Measurements from ENCODE around the gene DDX24.

The DDX24 gene

GRCh38 chr14:94021001-94021400 is 60.0 kb downstream of the DDX24 start:
- Histone ChIP-seq H3K9me3 (ENCODE audit: control insufficient read depth, low read length) (no peaks in the 10 kb centered on the region), H3K4me3 (ENCODE audit: low read length) (no peak overlapping the region), H3K27me3 (ENCODE audit: control insufficient read depth, insufficient read depth, low read length) (no peaks in the 10 kb centered on the region), H3K36me3 (ENCODE audit: control insufficient read depth, insufficient read depth, low read length) (no peaks in the 10 kb centered on the region), H3K9ac (ENCODE audit: low read length) (no peak overlapping the region), H3K4me1 (ENCODE audit: control insufficient read depth, insufficient read depth, low read length) (peaks cover 10% of the 10 kb centered on the region)

DNA sequence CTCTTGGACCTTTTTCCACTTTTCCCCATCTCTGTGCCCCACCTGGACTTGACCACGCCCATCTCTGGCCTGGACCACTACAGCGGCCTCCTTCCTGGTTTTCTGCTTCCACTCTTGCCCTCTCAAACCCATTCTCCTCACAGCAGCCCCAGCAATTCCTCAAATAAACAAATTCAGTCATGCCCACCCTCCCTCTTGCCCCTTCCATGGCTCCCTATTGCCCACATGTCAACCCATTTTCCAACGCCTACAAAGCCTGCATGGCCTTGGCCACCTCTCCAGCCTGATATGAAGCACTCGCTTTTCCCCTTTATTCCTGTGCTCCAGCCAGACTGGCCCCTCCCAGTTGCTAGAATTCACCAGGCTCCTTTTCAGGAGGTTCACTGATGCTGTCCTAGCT is 60.7 kb downstream of the DDX24 start:
- Histone ChIP-seq H3K9ac (ENCODE audit: low read length) (no peak overlapping the region), H3K36me3 (ENCODE audit: control insufficient read depth, insufficient read depth, low read length) (no peaks in the 10 kb centered on the region), H3K27me3 (ENCODE audit: control insufficient read depth, insufficient read depth, low read length) (no peaks in the 10 kb centered on the region), H3K4me1 (ENCODE audit: control insufficient read depth, insufficient read depth, low read length) (peaks cover 5% of the 10 kb centered on the region), H3K9me3 (ENCODE audit: control insufficient read depth, low read length) (no peaks in the 10 kb centered on the region), H3K4me3 (ENCODE audit: low read length) (no peak overlapping the region)

DNA sequence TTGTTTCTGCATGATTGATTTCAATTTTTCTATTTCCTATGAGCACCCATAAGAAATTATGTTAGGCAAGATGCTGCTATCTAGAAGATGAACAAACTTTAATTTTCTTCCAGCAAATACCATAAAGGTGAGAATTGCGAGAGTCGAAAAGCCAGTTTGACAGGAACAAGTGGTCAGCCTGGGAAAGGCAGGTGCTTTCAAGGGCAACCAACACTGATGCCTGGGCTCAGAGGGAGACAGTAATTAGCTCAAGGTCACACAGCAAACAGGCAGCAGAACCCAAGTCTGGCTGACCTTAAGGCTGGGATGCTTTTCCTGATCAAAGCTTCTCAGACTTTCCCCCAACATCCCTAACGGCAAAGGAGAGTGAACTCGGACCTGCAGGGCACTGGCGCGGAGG is 61.7 kb downstream of the DDX24 start:
- Histone ChIP-seq H3K27me3 (ENCODE audit: control insufficient read depth, insufficient read depth, low read length) (no peaks in the 10 kb centered on the region), H3K4me3 (ENCODE audit: low read length) (no peak overlapping the region), H3K9ac (ENCODE audit: low read length) (no peak overlapping the region), H3K9me3 (ENCODE audit: control insufficient read depth, low read length) (no peaks in the 10 kb centered on the region), H3K4me1 (ENCODE audit: control insufficient read depth, insufficient read depth, low read length) (peaks cover 5% of the 10 kb centered on the region), H3K36me3 (ENCODE audit: control insufficient read depth, insufficient read depth, low read length) (no peaks in the 10 kb centered on the region)

DNA sequence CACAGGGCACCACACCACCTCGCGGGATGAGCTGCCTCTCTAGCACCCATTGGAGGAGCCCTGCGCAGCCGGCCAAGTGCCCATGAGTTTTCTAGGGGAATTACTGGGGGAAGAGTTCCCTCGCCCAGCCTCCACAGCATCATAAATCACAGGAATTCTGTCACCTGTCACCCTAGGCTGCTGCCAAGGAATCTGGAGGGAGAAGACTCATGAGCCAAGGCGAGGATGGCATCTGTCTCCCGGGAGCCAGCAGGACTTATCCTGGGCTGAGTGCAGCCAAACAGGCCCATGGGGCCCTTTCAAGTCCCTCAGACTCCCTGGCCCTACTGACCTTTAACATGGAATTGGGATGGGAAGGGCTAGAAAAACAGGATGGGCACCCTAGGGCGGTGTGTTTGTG is 62.7 kb downstream of the DDX24 start:
- no peaks in the 10 kb centered on the region for H3K9me3 ChIP-seq (ENCODE audit: control insufficient read depth, low read length)
- no peak overlapping the region for H3K4me3 ChIP-seq (ENCODE audit: low read length)
- H3K9ac ChIP-seq (ENCODE audit: low read length), result no peak overlapping the region
- no peaks in the 10 kb centered on the region for H3K36me3 ChIP-seq (ENCODE audit: control insufficient read depth, insufficient read depth, low read length)
- no peaks in the 10 kb centered on the region for H3K27me3 ChIP-seq (ENCODE audit: control insufficient read depth, insufficient read depth, low read length)
- H3K4me1 ChIP-seq (ENCODE audit: control insufficient read depth, insufficient read depth, low read length), result peaks cover 5% of the 10 kb centered on the region

DNA sequence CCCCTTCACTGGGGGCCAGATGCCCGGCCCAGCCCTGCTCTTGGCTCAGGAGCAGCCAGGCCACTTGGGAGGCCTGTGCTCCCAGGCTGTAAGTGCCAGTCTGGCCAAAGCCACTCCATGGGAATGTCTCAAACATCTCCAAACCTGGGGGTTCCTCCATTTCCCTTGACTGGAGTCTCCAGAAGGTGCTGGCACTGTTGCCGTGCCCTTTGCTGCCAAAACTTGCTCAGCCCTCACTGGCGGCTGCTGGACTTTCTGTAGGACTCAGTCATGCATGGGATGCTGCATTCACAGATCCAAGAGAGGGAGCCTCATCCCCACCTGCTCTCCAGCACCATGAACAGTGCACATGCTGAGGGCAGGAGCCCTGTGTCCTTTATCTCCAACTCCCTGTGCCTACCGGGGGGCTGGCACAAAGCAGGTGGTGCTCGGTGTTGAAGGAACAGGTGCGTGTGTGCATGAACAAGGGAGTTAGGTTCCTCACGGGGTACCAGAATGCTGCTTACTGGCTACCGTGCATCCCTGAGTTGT is 64.5 kb downstream of the DDX24 start:
- Histone ChIP-seq H3K27me3 (ENCODE audit: control insufficient read depth, insufficient read depth, low read length) (no peaks in the 10 kb centered on the region), H3K36me3 (ENCODE audit: control insufficient read depth, insufficient read depth, low read length) (no peaks in the 10 kb centered on the region), H3K4me3 (ENCODE audit: low read length) (no peak overlapping the region), H3K4me1 (ENCODE audit: control insufficient read depth, insufficient read depth, low read length) (no peaks in the 10 kb centered on the region), H3K9ac (ENCODE audit: low read length) (no peak overlapping the region), H3K9me3 (ENCODE audit: control insufficient read depth, low read length) (no peaks in the 10 kb centered on the region)

GRCh38 chr14:94015223-94015622 is 65.8 kb downstream of the DDX24 start:
- H3K4me1 ChIP-seq (ENCODE audit: control insufficient read depth, insufficient read depth, low read length), result no peaks in the 10 kb centered on the region
- no peak overlapping the region for H3K9ac ChIP-seq (ENCODE audit: low read length)
- no peaks in the 10 kb centered on the region for H3K9me3 ChIP-seq (ENCODE audit: control insufficient read depth, low read length)
- peaks cover 4% of the 10 kb centered on the region for H3K27me3 ChIP-seq (ENCODE audit: control insufficient read depth, insufficient read depth, low read length)
- H3K4me3 ChIP-seq (ENCODE audit: low read length), result no peak overlapping the region
- no peaks in the 10 kb centered on the region for H3K36me3 ChIP-seq (ENCODE audit: control insufficient read depth, insufficient read depth, low read length)

GRCh38 chr14:94014382-94014781 is 66.6 kb downstream of the DDX24 start:
- Histone ChIP-seq H3K4me3 (ENCODE audit: low read length) (no peak overlapping the region), H3K9me3 (ENCODE audit: control insufficient read depth, low read length) (no peaks in the 10 kb centered on the region), H3K4me1 (ENCODE audit: control insufficient read depth, insufficient read depth, low read length) (peaks cover 4% of the 10 kb centered on the region), H3K9ac (ENCODE audit: low read length) (no peak overlapping the region), H3K27me3 (ENCODE audit: control insufficient read depth, insufficient read depth, low read length) (peaks cover 8% of the 10 kb centered on the region), H3K36me3 (ENCODE audit: control insufficient read depth, insufficient read depth, low read length) (no peaks in the 10 kb centered on the region)

- Histone ChIP-seq H3K9me3 (ENCODE audit: control insufficient read depth, low read length) (no peaks in the 10 kb centered on the region), H3K9ac (ENCODE audit: low read length) (no peak overlapping the region), H3K36me3 (ENCODE audit: control insufficient read depth, insufficient read depth, low read length) (no peaks in the 10 kb centered on the region), H3K4me1 (ENCODE audit: control insufficient read depth, insufficient read depth, low read length) (peaks cover 4% of the 10 kb centered on the region), H3K4me3 (ENCODE audit: low read length) (no peak overlapping the region), H3K27me3 (ENCODE audit: control insufficient read depth, insufficient read depth, low read length) (peaks cover 11% of the 10 kb centered on the region)
Measured at GRCh38 chr14:94011795-94012194, 69.2 kb downstream of the DDX24 start.

DNA sequence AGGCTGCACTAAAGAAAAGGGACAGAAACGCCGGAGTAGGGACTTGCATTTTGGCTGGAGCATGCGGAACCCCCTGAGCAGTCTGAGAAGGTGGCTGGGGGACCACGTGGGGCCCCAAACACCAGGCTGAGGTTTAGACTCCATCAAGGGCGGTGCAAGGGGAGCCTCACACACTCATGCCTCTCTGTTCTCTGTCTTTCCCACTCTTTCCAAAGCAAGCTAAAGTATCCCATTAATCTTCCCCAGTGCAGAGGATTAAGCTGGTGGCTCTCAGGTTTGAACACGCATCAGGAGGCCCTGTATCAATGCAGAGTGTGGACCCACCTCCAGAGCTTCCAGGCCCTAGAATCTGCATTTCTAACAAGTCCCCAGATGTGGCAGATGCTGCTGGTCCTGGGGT is 70.4 kb downstream of the DDX24 start:
- Histone ChIP-seq H3K36me3 (ENCODE audit: control insufficient read depth, insufficient read depth, low read length) (no peaks in the 10 kb centered on the region), H3K27me3 (ENCODE audit: control insufficient read depth, insufficient read depth, low read length) (peaks cover 11% of the 10 kb centered on the region), H3K4me3 (ENCODE audit: low read length) (no peak overlapping the region), H3K9me3 (ENCODE audit: control insufficient read depth, low read length) (no peaks in the 10 kb centered on the region), H3K4me1 (ENCODE audit: control insufficient read depth, insufficient read depth, low read length) (peaks cover 4% of the 10 kb centered on the region), H3K9ac (ENCODE audit: low read length) (no peak overlapping the region)

DNA sequence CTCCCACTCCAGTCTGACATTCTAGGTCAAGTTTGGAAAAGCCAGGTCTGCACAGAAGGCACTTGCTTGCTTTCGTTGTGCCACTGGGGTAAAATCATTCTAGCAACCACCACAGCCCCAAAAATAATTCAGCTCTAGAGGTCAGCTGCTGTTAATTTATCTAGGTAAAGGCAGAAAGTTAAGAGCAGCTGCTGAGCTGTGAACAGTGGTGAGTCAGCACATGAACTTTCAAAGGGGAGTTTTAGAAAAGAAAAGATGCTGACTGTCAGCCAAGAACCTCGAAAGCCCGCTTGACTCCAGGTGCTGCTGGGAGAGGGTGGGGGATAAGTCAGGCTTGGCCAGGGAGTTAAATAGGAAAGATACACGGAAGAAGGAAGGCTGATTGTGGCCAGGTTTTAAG is 71.2 kb downstream of the DDX24 start:
- Histone ChIP-seq H3K9me3 (ENCODE audit: control insufficient read depth, low read length) (no peaks in the 10 kb centered on the region), H3K4me3 (ENCODE audit: low read length) (no peak overlapping the region), H3K4me1 (ENCODE audit: control insufficient read depth, insufficient read depth, low read length) (peaks cover 4% of the 10 kb centered on the region), H3K36me3 (ENCODE audit: control insufficient read depth, insufficient read depth, low read length) (no peaks in the 10 kb centered on the region), H3K9ac (ENCODE audit: low read length) (no peak overlapping the region), H3K27me3 (ENCODE audit: control insufficient read depth, insufficient read depth, low read length) (peaks cover 11% of the 10 kb centered on the region)

GRCh38 chr14:94008234-94008633 is 72.8 kb downstream of the DDX24 start:
- H3K9me3 ChIP-seq (ENCODE audit: control insufficient read depth, low read length), result no peaks in the 10 kb centered on the region
- no peak overlapping the region for H3K9ac ChIP-seq (ENCODE audit: low read length)
- peaks cover 11% of the 10 kb centered on the region for H3K27me3 ChIP-seq (ENCODE audit: control insufficient read depth, insufficient read depth, low read length)
- H3K4me3 ChIP-seq (ENCODE audit: low read length), result no peak overlapping the region
- H3K4me1 ChIP-seq (ENCODE audit: control insufficient read depth, insufficient read depth, low read length), result peaks cover 4% of the 10 kb centered on the region
- H3K36me3 ChIP-seq (ENCODE audit: control insufficient read depth, insufficient read depth, low read length), result no peaks in the 10 kb centered on the region

DNA sequence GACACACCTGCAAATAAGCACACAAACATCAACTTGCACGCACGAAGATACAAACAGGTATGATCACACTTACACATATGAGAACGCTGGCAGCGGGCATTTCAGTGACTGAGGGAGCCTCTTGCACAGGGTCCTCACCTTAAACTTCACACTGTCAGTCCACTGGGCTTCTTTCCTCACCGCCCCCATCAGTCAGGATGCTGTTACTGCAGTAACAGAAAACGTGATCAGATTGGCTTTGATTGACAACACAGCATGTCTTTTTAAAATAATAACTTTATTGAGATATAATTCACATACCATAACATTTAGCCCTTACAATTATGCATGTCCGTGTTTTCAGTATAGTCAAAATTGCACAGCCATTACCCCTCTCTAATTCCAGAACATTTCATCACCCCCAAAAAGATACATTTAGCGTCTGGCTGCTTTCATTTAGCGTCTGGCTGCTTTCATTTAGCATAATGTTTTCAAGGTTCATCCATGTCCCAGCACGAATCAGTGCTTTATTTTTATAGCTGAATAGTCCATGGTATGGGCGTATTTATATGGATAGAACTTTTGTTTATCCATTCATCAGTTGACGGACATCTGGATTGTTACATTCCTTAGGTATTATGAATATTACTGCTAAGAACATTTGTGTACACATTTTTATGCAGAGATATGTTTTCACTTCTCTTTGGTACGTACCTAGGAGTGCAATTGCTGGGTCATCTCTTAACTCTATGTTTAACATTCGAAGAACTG is 75.5 kb downstream of the DDX24 start:
- Histone ChIP-seq H3K9me3 (ENCODE audit: control insufficient read depth, low read length) (no peaks in the 10 kb centered on the region), H3K27me3 (ENCODE audit: control insufficient read depth, insufficient read depth, low read length) (peaks cover 15% of the 10 kb centered on the region), H3K36me3 (ENCODE audit: control insufficient read depth, insufficient read depth, low read length) (no peaks in the 10 kb centered on the region), H3K4me3 (ENCODE audit: low read length) (no peak overlapping the region), H3K4me1 (ENCODE audit: control insufficient read depth, insufficient read depth, low read length) (peaks cover 4% of the 10 kb centered on the region), H3K9ac (ENCODE audit: low read length) (no peak overlapping the region)
